Cardiac muscle cell (in vitro differentiated cells and primary cell): Measurements from ENCODE around the gene AADACL3. TPM values are rescaled to one million over a fixed set of nuclear protein-coding genes. Genes with fewer than 3 reads are reported as not detected.

Experiments used
- DNase-seq, 2 donors: peaks; one replicate each; pipeline versions ENCODE4 v3.0.0 to v3.0.0-alpha.2; 2010 to 2017; ENCODE audit warnings: low read depth in 1 of 2, low spot score in 1 of 2
- H3K27ac ChIP-seq: fragments of 200-600 bp; sonication (generic); 2 replicates; pipeline ENCODE4 v1.5.1; 2016
- H3K27me3 ChIP-seq: fragments of 200-600 bp; sonication (generic); 2 replicates; pipeline ENCODE4 v1.6.0; 2016; ENCODE audit warnings: control low read depth
- H3K36me3 ChIP-seq: fragments of 200-600 bp; sonication (generic); 2 replicates; pipeline ENCODE4 v1.5.1; 2016; ENCODE audit warnings: control low read depth
- H3K4me1 ChIP-seq: fragments of 200-600 bp; sonication (generic); 2 replicates; pipeline ENCODE4 v1.8.1; 2017; ENCODE audit warnings: low read depth, mild to moderate bottlenecking, mixed run types
- H3K4me3 ChIP-seq: fragments of 200-600 bp; sonication (generic); 2 replicates; pipeline ENCODE4 v1.5.1; 2016; ENCODE audit warnings: mild to moderate bottlenecking
- H3K9me3 ChIP-seq: fragments of 200-600 bp; sonication (generic); 2 replicates; pipeline ENCODE4 v1.5.1; 2017; ENCODE audit warnings: low read depth, mild to moderate bottlenecking, control low read depth
- polyA plus RNA-seq: library from polyadenylated mRNA; unstranded; fragments of >200 nt; fragmentation: Nextera tagmentation; extraction: Ambion mirVana; gene quantifications from 2 replicates; pipeline ENCODE4 v1.2.1, GENCODE V29; 2016
- total RNA-seq: library from RNA; depleted of rRNA; stranded (reverse); fragments of >200 nt; gene quantifications from 2 replicates; pipeline ENCODE4 v1.2.3, GENCODE V29; 2016
- TF ChIP-seq, protein P1 (sequence below): IDR thresholded peaks from 2 replicates; pipeline ENCODE4 v1.5.1; 2012; ENCODE audit warnings: low read depth, mild to moderate bottlenecking, low read length

AADACL3 gene
- total and polyA plus RNA-seq, 2 experiments from 2014 or later, result not detected

DNA sequence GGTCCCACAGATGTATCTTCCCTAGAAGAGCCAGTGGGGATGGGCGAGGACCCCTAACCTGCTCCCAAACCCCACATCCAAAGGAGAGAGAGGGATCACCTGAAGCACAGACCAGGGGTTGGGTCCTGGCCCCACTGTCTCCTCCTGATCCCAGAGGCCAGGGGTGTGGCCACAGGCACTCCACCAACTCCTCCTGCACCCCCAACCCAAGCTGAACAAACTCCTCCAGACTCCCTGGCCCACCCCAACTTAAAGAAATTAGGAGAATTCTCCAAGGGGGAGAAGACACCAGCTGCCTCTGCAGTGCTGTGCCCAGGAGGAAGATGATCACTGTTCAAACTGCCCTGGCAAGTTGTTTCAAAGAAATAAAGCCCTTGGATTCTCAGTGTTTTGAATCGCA is 53.1 kb downstream of the AADACL3 start:
- TF ChIP-seq, protein P1, sequence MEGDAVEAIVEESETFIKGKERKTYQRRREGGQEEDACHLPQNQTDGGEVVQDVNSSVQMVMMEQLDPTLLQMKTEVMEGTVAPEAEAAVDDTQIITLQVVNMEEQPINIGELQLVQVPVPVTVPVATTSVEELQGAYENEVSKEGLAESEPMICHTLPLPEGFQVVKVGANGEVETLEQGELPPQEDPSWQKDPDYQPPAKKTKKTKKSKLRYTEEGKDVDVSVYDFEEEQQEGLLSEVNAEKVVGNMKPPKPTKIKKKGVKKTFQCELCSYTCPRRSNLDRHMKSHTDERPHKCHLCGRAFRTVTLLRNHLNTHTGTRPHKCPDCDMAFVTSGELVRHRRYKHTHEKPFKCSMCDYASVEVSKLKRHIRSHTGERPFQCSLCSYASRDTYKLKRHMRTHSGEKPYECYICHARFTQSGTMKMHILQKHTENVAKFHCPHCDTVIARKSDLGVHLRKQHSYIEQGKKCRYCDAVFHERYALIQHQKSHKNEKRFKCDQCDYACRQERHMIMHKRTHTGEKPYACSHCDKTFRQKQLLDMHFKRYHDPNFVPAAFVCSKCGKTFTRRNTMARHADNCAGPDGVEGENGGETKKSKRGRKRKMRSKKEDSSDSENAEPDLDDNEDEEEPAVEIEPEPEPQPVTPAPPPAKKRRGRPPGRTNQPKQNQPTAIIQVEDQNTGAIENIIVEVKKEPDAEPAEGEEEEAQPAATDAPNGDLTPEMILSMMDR, result no peak
- no peak for DNase-seq

DNA sequence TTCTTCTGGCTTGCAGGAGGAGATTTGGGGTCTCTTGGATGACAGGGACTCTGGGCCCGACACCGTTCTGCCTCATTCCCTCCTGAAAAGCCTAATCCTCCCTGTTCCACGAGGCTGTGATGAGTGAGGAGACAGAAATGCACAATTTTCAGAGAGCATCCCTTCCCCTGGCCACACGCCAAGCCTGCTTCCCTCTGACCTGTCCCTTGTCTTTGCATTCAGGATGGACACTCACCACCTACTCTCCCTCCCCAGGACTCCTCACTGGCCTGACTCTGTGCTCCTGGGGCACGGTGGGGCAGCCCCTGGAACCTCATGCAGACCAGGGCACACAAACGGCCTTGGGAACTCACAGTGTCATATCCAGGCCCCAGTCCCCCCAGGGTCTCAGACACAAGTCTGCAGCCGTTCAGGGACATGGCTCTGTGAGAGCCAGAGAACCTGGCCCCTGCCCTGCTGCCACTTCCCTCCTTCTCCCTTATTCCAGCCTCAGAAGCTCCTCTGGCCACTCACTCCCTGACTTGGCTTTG is 54.1 kb downstream of the AADACL3 start:
- Histone ChIP-seq H3K4me1 (no peaks in the 10 kb centered on the region), H3K9me3 (no peaks in the 10 kb centered on the region), H3K4me3 (no peak overlapping the region), H3K27ac (no peak overlapping the region), H3K27me3 (no peaks in the 10 kb centered on the region), H3K36me3 (no peaks in the 10 kb centered on the region)
- no peak for DNase-seq
- TF ChIP-seq, protein P1, result no peak

More for the DNA sequence above, 53.1 kb downstream of the AADACL3 start:
- no peak overlapping the region for H3K27ac ChIP-seq
- H3K9me3 ChIP-seq, result no peaks in the 10 kb centered on the region
- H3K36me3 ChIP-seq, result no peaks in the 10 kb centered on the region
- no peak overlapping the region for H3K4me3 ChIP-seq
- H3K4me1 ChIP-seq, result no peaks in the 10 kb centered on the region
- no peaks in the 10 kb centered on the region for H3K27me3 ChIP-seq

DNA sequence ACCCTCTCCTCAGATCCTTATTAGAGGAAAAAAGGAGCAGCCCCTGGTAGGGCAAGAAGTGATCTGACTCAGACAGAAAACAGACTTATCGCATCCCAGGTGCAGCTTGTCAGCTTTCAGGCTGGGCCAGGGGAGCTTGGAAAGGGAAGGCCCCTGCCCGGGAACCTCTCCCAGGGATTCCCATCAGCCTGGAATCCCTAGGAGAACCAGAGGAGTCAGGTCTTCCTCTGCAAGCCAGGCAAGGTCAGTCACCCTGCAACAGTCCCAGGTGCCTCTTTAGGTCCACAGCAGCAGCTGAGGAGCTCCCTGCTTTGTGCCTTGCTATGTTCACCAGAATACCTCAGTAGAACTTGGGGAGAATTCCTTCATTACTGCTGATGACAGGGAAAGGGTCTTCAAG is 54.7 kb downstream of the AADACL3 start:
- H3K9me3 ChIP-seq, result no peaks in the 10 kb centered on the region
- no peak for DNase-seq
- H3K4me3 ChIP-seq, result no peak overlapping the region
- H3K4me1 ChIP-seq, result no peaks in the 10 kb centered on the region
- no peak overlapping the region for H3K27ac ChIP-seq
- H3K36me3 ChIP-seq, result no peaks in the 10 kb centered on the region
- TF ChIP-seq, protein P1, result no peak
- no peaks in the 10 kb centered on the region for H3K27me3 ChIP-seq

DNA sequence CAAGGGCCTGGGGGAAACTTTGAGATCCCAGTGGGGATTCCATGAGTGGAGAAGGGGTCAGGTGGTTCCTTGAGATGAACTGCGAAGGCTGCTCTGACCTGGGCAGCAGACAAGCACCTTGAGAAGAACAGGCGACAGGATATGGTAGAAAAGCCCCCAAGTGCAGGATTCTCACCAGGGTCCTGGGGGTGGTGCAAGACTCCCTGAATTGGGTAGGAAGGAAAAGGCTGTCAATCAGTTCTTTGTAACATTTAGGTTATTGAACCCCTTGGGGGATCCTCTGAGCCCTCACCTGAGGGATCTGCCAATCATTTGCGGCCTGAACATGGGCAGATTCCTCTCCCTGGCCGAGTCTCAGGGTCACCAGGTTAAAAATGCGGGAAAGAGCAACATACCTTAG is 55.3 kb downstream of the AADACL3 start:
- no peak overlapping the region for H3K4me3 ChIP-seq
- no peaks in the 10 kb centered on the region for H3K36me3 ChIP-seq
- no peak for DNase-seq
- H3K4me1 ChIP-seq, result no peaks in the 10 kb centered on the region
- TF ChIP-seq, protein P1, result no peak
- no peaks in the 10 kb centered on the region for H3K27me3 ChIP-seq
- no peak overlapping the region for H3K27ac ChIP-seq
- no peaks in the 10 kb centered on the region for H3K9me3 ChIP-seq

DNA sequence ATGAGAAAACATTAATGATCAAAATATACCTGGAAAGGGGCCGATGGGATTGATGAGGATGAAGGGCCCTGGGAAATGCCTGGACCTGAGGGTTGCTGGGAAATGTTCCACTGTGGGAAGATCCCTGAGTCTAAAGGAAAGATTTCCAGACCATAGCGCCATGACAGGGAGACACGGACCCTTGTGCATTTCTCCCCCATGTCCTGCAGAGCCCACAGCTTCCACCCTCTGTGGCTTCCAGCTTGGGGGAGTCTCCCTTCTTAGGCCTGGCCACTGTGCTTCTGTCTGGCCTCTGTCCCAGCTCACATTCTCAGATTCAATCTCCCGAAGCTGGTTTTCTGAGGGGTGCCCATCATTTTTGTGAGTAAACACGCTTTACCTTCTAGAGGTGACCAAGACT is 56.6 kb downstream of the AADACL3 start:
- Histone ChIP-seq H3K9me3 (no peaks in the 10 kb centered on the region), H3K4me3 (no peak overlapping the region), H3K27ac (no peak overlapping the region), H3K36me3 (no peaks in the 10 kb centered on the region), H3K27me3 (no peaks in the 10 kb centered on the region), H3K4me1 (no peaks in the 10 kb centered on the region)
- DNase-seq, result no peak
- TF ChIP-seq, protein P1, result no peak

DNA sequence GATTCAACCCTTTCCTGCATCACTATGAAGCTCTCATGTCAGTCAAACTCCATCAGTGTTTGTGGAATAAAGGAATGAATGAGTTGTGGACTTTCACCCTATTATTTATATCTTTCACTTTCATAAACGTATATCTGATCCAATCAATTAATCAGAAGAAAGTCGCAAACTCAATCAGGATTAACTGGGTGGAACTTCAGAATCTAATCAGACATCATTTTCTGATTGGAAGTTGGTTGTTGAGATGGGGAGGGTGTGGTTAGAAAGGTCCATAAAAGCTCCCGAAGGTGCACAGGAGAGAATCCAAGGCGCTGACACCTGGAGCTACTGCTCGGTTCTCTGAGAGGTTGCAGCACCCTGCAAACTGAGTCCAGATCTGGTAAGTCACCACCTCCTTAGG is 57.5 kb downstream of the AADACL3 start, which contains the start of gene PRAMEF12:
Gene PRAMEF12, plus strand, starts transcription at position 301 of the 400 bp plus-strand sequence. CDS start 1,130 bp downstream, outside the sequence.
- Histone ChIP-seq H3K27me3 (no peaks in the 10 kb centered on the region), H3K36me3 (no peaks in the 10 kb centered on the region), H3K4me3 (no peak within 1 kb of the TSS), H3K27ac (no peak within 1 kb of the TSS), H3K4me1 (no peaks in the 10 kb centered on the region), H3K9me3 (no peaks in the 10 kb centered on the region)
- TF ChIP-seq, protein P1, result no peak
- no peak for DNase-seq
